Activated CD4-positive, alpha-beta T cell treated with anti-CD3 and anti-CD28 coated beads, Interleukin-2, amount 50 U/mL, for 48 hours (primary cell): ENCODE data around the gene TAMM41.
"Not testable (repeated sequence)": the region's sequence is repeated elsewhere in the genome, so short reads cannot be mapped to it uniquely, and the experiment has no call there.

Experiments used
- DNase-seq, 2 experiments: peaks; one replicate each; pipeline ENCODE4 v3.0.0-alpha.2; 2020

TAMM41 gene, protein sequence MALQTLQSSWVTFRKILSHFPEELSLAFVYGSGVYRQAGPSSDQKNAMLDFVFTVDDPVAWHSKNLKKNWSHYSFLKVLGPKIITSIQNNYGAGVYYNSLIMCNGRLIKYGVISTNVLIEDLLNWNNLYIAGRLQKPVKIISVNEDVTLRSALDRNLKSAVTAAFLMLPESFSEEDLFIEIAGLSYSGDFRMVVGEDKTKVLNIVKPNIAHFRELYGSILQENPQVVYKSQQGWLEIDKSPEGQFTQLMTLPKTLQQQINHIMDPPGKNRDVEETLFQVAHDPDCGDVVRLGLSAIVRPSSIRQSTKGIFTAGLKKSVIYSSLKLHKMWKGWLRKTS

DNA sequence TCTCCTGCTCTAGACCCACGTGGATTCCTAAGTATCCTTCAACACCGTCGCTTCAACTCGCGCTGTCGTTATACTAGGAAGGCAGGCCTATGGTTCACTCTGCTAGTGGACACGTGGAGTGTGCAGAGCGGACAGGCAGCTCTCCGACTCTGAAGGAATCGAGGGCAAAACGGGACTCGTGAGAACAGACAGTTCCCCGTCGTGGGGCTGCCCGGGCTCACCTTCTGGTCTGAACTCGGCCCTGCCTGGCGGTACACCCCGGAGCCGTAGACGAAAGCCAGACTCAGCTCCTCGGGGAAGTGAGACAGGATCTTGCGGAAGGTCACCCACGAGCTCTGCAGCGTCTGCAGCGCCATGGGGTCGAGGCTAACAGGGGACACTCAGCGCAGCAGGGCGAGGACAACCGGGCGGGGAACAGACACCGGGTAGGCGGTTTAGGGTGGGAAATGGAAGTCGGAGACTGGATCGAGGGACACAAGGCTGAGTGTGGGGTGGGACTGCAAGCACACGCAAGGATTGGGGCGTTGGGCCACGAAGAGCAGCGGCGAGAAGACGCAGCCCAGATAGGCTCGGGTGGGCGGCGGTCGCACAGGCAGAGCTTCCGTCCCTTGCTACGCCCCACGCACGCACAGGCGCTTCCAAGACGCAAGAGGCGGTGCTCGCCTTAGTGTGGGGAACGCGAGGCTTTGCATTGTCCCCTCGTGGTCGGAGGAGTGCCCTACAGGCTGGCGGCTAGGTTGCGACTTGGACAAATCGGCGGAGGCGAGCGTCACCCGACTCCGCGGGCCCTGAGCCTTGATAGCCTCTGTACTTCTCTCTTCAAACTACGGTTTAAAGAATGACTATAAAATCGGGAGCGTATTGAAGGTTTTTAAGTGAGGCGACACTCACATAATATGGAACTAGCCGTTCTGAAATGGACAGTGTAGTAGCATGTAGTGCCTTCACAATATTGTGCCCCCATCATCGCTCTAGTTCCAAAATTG, at the start of gene TAMM41:
TAMM41 (minus strand) TSS at position 605 of the 986 bp plus-strand sequence; CDS start at position 356, 249 bp downstream.
- peak; percentile 89 to 93 for DNase-seq

DNA sequence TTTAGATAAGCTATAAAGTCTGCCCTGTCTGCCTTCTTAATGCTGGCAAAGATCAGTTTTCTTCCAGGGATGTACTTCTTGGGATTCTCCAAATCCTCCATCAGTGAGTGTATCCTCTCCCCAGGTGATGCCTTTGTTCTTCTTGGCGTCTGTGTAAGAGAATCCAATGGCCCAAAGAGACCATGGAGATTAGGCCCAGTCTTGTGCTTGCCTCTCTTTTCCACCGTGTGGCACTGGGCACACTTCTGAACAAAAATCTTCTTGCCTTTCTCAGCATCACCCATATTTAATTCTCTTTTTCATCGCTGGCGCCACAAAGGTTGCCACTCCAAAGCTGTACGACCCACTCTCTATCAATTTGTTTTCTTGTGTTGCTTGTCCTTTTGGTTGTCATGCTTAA, 32.2 kb upstream of the TAMM41 start:
- DNase-seq = no peak

DNA sequence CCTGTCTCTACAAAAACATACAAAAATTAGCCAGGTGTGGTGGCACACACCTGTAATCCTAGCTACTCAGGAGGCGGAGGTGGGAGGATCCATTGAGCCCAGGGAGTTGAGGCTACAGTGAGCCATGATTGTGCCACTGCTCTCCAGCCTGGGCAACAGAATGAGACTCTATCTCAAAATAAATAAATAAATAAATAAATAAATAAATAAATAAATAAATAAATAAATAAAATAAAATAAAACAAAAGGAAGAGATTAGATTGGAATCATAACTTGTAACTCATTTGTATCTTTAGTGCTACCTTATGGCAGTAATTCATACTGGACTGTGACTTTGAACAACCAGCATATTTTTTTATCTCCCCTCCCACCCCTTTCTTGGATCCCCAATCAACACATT, 28.0 kb upstream of the TAMM41 start:
- not testable (repeated sequence) for DNase-seq

DNA sequence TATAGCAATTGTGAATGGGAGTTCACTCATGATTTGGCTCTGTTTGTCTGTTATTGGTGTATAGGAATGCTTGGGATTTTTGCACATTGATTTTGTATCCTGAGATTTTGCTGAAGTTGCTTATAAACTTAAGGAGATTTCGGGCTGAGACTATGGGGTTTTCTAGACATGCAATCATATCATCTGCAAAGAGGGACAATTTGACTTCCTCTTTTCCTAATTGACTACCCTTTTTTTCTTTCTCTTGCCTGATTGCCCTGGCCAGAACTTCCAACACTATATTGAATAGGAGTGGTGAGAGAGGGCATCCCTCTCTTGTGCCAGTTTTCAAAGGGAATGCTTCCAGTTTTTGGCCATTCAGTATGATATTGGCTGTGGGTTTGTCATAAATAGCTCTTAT, 17.1 kb upstream of the TAMM41 start:
- DNase-seq = not testable (repeated sequence)

DNA sequence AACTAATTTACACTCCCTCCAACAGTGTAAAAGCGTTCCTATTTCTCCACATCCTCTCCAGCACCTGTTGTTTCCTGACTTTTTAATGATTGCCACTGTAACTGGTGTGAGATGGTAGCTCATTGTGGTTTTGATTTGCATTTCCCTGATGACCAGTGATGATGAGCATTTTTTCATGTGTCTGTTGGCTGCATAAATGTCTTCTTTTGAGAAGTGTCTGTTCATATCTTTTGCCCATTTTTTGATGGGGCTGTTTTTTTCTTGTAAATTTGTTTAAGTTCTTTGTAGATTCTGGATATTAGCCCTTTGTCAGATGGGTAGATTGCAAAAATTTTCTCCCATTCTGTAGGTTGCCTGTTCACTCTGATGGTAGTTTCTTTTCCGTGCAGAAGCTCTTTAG, 15.9 kb upstream of the TAMM41 start:
- not testable (repeated sequence) for DNase-seq

DNA sequence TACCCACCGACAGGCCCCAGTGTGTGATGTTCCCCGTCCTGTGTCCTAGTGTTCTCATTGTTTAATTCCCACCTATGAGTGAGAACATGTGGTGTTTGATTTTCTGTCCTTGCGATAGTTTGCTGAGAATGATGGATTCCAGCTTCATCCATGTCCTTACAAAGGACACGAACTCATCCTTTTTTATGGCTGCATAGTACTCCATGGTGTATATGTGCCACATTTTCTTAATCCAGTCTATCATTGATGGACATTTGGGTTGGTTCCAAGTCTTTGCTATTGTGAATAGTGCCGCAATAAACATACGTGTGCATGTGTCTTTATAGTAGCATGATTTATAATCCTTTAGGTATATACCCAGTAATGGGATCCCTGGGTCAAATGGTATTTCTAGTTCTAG, 15.5 kb upstream of the TAMM41 start:
- DNase-seq = not testable (repeated sequence)

DNA sequence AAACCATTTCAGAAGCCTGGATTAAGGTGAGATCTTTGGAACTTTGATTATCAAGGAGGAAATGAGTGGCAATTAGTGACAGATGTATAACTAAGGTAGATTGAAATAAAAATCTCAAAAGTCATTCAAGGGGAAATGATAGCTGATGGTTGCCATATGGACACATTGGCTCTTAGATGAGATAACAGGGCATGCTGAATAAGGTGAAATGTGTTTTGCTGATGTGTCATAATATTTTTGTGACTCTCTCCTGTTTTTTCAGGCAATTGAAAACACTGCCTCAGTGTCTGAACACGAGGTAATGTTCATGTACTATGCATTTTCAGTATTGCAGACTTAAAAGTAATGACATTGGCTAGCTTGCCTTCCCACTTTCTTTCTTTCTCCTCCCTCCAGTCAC, 13.5 kb upstream of the TAMM41 start:
- not testable (repeated sequence) for DNase-seq

DNA sequence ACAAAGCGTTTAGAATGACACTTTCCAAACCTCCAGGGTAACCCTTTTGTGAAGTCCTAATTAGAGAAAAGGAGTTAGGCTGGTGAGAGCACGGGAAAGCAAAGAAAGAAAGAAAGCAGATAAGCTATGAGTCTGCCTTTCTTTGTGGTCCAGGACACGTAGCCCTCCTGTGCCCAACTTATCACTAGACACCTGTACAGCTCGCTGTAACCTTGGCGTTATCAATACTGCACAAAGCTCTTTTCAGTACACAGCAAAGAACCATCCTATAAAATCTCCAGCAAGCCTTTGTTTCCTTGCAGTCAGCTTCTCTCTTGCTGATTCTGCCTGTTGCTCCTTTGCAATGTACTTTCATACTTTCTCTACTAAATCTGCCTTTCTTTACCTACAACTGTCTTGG, 6.8 kb upstream of the TAMM41 start:
- no peak for DNase-seq

DNA sequence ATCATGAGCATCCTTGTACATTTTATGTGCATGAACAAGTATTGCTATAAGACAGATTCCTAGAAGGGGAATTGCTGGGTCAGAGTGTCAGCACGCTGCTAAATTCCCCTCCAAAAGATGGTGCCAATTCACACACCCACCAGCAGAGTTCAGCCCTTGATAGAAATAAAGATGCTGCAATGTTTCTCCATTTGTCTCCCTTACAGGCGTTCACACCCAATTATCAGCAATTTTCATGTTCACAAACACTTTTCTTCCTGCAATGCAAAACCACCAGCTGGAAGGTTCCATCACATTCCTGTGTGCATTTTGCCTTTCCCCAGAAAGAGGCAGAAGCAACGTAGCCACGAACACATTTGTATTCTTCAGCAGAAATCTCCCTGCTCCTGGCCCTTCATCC, 3.3 kb upstream of the TAMM41 start:
- no peak for DNase-seq

DNA sequence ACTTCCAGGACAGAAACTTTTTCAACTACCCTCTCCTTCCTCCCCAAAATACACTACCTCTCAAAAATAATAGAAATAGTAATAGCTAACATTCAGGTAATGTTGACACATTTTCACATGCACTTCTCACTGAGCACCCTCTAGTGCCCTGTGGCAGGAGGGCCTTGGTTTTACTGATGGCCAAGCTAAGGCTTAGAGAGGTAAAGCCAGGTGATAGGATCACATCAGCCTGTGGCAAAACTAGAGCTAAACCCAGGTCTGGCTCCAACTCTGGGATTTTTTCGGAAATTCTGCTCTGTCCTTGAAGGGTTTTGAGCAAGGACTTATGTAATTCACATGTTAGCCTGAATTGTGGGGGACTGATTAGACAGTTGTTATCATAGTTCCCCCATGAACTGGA, 922 bp upstream of the TAMM41 start:
- DNase-seq = peak; percentile 5 to 31

DNA sequence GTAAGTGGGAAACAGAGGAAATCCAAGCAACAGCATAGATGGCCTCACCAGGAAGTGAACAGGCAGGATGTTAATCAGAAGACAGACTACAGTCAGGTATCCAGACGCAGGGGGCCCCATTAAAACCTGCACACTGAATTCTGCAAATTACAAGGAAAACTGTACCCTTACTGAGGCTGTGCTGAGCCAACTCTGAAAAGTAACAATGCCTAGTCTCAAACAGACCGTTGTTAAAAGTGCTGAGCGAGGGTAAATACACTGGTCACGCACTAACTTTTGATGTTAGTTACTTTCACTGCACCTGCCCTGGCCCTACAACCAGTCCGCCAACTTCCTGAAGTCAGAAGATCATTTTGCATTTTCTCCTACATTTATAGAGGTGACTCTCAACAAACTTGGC, 1.0 kb downstream of the TAMM41 start:
- peak; percentile 5 to 14 for DNase-seq

DNA sequence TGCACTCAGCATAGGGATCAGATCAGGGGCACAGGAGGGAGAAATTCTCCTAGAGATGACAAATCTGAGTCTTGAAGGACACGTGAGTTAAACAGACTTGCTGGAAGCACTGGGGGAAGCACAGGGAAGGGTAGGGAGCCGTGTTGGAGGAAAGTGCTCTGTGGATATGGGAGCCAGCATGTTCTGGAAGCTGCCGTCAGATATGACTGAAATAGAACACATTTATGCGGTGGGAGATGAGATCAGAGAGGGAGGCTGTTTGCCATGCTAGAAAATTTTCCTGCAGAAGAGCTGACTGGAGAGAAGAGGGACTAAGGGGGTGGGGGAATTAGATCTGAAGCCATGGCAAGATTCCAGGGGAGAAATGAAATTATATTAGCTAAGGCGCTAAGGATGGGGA, 1.8 kb downstream of the TAMM41 start:
- DNase-seq = no peak

DNA sequence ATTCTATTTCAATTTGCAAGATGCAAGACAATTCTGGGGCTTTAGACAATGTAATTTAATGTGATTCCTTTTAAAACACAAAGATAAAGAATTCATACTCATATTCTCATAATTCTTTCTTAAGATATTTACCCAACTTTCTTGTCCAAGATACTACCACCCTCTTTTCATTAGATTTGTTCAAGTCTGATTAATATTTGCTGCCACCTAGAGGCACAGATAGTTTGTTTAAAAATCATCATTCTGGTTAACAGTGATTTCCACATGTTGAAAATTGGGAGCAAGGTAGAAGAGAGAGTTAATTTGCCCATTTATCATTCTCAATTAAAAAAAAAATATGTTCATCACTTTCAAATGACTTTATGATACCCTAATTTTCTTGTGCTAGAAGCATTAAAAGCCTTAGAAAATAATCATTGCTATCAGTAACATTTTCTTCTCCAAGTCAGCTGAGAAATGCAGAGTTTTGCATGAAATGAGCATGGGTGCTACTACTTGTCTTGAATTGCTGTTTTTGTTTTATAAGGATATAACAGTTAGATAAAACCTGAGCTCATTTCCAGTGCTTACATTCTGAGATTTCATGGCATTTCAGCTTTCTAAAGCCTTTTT, 11.6 kb downstream of the TAMM41 start:
- DNase-seq = no peak

DNA sequence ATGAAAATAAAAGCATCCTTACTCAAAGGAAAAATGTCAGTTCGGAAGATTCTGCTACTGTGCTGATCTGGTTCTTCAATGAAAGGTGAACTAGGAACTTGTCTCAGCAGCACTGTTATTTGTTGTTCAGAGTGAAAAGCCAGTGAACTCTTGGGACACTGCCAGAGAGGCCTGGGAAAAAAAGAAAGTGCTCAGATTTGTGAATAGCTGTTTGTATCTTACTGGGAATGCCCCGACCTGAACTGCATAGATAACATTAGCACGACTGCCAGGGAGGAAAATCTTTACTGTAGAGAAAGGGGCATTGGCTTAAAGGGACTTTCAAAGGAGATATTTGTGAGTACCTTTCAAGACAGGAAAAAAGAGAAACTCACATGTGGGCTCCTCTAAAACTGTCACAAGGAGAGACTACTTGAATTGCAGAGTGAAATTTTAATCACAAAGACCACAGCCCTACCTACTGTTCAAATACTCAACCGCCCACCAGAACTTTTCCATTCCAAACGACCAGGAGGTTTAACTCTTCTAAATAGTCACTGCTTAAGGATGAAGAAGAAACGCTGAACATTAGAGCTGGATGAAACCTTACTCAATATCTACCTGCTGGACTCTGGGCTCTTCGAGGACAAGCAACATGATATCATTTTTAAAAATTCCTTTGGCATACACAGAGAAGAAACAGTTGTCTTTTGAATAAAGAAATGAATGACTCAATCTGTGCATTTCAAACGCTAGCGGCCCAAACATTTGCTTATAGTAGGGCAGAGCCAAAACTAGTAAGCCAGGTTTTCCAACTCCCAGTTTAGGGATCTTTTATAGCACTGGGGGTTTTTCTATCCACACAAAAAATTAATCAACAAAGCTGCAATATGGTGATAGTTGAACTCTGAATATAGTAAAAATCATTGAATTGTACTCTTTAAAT, 13.4 kb downstream of the TAMM41 start:
- DNase-seq = no peak

DNA sequence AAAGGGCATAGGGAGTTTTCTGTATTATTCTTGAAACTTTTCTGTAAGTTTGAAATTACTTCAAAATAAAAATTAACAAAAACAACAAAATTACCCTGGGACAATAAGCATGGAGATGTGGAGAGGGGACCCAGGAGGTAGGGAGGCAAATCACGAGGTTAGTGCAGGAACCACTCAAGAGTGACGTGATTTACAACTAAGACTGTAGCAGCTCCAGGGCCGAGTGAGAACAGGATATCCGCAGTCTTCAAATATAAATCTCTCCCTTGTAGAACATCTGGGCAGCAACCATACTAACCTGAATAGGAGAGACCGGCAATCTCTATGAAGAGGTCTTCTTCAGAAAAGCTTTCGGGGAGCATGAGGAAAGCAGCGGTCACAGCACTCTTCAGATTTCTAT, 17.3 kb downstream of the TAMM41 start:
- no peak for DNase-seq

DNA sequence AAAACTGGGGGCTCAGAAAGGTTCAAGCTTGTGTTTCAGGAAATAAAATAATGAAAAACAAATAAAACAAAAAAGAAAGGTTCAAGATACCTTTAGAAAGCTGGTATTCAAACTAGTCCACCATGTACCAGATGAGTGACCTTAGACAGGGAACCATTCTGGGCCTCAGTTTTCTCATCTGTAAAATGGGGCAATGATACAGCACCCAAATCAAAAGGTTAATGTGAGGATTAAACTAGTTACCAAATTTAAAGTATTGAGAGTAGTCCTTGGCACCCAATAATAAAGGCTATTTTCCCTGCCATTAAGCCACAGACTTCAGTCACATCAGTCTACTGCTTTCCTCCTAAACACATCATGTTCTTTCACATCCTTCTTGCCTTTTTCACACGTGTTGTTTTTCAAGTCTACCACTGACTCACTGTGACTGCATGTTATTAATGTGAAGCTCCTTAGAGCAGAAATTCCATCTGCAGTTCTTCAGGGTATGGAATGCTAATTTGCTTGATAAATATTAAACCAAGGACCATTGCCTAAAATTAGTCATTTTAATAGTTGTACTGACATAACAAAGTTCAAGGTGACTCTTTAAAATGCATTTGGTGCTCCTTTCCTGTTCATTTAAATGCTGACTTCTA, 19.9 kb downstream of the TAMM41 start:
- DNase-seq = no peak

DNA sequence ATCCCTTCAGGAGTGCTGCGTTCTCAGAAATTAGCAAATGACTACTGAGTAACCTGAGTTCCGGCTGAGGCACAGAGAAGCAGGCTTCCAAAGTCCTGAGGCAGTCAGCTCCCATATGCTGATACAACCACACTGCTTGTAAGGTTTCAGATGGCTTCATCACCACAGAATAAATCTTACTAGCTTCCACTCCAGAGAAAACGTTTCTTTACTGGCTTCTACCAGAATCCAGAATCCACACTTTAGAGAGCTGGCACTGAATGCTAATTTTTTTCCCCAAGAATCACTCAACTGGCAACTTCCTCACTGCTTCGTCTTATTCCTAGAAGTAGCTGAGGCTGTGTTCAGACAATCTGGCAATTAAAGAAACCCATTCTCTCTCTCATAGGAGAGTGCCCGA, 21.4 kb downstream of the TAMM41 start:
- no peak for DNase-seq

DNA sequence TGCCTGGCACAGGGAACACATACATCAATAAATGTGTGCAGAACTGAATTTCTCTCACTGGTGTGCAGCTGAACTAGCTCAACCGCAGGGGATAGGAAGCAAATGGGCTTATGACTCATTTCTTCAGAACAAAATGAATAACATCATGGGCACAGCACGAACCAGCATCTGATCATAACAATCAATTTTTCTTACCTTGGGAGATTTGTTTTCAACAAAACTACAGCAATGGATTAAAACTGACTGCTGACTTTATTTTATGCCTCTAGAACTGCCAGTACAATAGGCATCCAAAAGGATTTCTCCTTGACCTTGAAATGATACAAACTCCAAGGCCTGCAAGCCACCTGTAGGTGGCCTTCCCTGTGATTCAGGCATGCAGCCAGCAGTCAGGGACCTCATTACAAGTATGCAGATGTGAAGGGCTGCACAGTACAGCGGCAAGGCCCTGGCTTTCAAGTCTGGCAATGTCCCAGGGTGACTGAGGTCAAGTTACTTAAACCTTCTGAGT, 26.1 kb downstream of the TAMM41 start:
- DNase-seq = peak; percentile 32 to 46

DNA sequence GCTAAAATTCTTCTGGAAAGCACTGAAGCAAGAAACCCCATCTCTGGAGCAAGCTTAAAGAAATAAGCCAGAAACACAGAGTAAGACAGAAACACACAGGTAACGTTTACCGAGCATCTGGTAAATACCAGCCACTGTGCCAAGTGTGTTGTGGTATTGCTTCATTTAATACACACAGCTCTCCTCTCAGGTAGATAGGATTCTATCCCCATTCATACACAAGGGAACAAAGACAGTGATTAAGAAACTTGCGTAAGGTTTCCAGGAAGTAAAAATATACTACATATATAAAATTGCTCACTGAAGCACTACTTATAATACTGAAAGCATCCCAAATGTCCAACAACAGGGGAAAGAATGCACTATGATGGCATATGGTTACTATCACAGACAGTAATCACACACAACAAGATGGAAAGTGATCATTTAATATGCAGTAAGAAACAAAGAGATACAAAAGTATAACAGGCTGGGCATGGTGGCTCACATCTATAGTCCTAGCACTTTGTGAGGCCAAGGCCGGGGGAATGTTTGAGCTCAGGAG, 27.5 kb downstream of the TAMM41 start:
- no peak for DNase-seq

DNA sequence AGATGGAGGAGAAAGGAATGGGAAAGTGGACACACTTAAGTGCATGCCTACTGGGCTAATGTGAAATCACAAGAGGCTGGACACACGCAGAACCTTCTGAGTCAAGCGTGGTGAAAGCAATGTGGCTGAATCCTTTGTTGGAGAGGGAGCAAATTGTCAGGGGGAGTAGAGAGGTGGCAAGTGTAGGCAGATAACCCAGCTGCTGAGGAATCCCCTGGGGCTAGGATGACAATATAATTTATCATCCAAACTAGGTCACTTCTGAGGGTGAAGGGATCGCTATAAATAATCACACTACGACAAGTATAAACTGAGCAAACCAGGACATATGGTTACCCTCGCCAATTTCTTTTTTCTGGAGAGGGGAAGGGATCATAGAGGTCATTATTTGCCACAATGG, 28.7 kb downstream of the TAMM41 start:
- DNase-seq = no peak

DNA sequence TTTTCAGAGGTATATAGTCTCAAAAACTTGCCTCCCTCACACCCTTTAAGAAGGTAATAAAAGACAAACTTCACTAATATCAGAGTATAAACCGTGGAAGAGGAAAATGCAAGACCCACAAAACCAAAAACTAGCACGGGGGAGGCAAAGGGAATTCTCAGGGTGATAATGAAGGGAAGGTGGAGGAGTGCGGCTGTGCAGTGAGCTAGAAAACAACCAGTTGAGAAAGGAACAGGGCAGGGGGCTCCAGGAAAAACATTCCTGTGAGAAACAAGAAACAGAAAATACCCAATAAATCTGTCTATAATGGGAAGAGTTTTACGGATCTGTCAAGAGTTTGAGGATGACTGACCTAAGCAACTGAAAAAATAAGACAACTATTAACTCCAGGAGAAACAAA, 31.6 kb downstream of the TAMM41 start:
- no peak for DNase-seq
